ENCODE measurements around the gene YIF1A.

Gene YIF1A

DNA sequence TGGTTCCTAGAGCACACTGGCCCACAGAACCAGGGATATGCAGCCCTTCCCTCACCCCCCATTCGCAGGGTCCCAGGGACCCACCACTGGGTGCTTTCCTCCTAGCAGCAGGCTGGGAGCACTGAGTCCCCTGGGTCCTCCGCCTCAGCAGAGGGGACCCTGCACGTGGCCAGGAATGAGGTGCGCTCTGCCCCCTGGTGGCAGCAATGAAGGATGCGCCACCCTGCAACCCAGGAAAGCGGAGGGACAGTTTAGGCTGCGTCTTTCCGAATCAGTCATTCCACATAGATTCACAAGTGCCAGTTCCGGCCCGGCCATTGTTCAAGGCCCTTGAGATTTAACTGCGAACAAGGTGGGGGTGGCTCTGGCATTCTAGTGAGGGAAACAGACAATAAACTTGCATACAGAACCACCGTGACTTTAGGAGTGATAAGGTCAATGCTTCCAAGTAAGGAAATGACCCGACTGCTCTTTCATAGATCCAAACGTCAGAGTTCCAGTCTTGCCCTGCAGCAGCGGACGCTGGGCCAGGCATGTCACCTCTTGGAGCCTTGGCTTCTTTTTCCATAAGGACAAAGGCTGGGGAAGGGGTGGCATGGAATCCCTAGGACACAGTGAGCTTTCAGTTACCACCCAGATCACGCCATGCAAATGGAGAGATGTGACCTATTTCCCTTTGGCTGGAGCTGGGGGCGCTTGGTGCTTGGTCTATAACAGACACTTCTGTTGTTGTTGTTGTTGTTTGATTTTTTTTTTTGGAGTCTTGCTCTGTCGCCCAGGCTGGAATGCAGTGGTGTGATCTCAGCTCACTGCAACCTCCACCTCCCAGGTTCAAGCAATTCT, 39.6 kb upstream of the YIF1A start:
- DNase-seq (ENCODE audit: low read depth), result peak; percentile 71
- TF ChIP-seq, protein P1, sequence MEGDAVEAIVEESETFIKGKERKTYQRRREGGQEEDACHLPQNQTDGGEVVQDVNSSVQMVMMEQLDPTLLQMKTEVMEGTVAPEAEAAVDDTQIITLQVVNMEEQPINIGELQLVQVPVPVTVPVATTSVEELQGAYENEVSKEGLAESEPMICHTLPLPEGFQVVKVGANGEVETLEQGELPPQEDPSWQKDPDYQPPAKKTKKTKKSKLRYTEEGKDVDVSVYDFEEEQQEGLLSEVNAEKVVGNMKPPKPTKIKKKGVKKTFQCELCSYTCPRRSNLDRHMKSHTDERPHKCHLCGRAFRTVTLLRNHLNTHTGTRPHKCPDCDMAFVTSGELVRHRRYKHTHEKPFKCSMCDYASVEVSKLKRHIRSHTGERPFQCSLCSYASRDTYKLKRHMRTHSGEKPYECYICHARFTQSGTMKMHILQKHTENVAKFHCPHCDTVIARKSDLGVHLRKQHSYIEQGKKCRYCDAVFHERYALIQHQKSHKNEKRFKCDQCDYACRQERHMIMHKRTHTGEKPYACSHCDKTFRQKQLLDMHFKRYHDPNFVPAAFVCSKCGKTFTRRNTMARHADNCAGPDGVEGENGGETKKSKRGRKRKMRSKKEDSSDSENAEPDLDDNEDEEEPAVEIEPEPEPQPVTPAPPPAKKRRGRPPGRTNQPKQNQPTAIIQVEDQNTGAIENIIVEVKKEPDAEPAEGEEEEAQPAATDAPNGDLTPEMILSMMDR (conservative IDR thresholded peaks at IDR 0.05; ENCODE audit: control insufficient read depth, insufficient read depth, low read depth, low read length), result peak; percentile 84
- H3K4me3 ChIP-seq (ENCODE audit: control insufficient read depth, low read depth, low read length), result no peak overlapping the region

DNA sequence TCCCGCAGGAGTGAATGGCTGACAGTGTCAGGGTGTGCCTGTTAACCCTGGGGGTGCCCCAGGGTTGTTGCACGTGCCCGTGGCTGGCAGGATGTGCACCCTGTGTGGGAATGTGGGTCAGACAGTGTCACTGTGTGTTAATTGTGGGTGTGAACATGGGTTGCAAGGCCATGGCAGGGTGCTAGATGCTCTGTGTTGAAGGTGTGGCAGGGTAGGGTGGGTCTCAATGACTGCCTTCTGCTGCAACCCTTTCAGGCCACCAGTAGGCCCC, 39.0 kb upstream of the YIF1A start:
- TF ChIP-seq, protein P1 (conservative IDR thresholded peaks at IDR 0.05; ENCODE audit: control insufficient read depth, insufficient read depth, low read depth, low read length), result no peak
- H3K4me3 ChIP-seq (ENCODE audit: control insufficient read depth, low read depth, low read length), result no peak overlapping the region
- DNase-seq (ENCODE audit: low read depth), result no peak

DNA sequence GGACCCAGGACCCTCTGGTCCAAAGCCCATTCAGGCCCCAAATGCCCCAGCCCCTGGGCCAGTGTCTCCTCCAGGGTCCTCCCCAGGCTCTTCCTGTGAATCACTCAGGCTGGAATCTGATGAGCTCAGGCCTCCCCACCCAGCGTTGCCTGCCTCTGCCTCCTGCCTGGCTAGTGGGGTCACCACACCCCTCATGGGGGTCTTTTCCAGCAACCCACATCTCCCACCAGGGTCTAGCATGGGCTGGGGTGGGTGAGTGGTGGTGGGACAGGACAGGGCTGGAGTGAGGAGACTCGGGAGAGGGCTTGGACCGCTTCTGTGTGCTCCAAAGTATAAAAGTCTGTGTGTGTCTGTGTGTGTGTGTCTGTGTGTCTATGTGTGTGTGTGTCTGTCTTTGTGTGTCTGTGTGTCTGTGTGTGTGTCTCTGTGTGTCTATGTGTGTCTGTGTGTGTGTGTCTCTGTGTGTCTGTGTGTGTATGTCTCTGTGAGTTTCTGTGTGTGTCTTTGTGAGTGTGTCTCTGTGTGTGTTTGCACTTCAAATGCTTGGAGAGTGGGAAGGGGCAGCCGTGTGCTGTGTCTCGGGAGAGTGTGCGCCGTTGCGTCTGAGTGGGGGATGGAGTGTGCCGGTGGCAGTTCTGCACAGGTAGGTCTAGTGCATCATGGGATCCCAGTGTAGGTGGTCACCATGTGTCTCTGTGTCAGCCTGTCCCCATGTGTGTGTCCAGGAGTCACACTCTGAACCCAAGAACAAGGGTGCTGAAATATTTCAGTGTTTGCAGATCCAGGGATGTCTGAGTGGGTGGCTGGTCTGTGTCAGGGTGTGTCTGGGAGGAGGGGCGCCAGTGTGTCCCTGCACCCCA, 38.5 kb upstream of the YIF1A start:
- TF ChIP-seq, protein P1 (conservative IDR thresholded peaks at IDR 0.05; ENCODE audit: control insufficient read depth, insufficient read depth, low read depth, low read length), result peak; percentile 9
- H3K4me3 ChIP-seq (ENCODE audit: control insufficient read depth, low read depth, low read length), result no peak overlapping the region
- DNase-seq (ENCODE audit: low read depth), result peak; percentile 67

DNA sequence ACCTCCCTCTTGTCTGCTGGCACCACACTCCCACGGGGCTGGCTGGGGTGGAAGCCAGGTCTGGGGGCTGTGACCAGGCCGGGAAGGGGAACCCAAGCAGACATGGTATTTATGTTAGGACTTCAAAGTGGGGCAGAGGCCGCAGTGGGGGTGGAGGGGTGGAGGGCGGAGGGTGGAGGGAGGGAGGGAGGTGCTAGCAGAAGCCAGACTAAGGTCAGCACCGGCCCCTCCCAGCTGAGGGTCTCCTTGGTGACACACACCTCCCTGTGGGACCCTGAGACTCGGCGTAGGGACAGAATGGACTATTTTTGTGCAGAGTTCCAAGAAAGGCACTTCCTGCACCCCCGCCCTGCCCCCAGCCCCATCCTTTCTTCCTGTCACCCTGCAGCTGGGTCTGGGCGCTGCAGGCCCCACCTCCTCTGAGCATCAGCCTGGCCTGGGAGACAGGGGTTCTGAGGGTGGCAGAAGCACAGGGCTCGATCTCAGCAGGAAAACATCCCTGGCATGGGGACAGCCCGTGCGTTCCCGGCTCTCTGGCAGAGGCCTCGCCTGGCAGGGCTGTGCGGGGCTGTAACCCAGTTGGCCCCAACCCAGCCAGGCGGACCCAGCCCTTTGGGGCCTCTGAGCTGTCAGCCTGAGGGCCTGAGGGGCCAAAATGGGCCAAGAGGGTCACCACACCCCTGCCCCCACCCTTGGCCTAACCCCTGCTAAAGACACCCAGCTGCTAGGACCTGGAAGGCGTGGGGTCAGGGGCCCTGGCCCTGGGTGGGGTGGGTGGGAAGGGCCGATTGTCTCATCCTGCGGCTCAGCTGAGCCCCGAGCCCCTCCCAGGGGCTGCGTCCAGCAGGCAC, 37.5 kb upstream of the YIF1A start:
- peak; percentile 59 for DNase-seq (ENCODE audit: low read depth)
- no peak overlapping the region for H3K4me3 ChIP-seq (ENCODE audit: control insufficient read depth, low read depth, low read length)
- TF ChIP-seq, protein P1 (conservative IDR thresholded peaks at IDR 0.05; ENCODE audit: control insufficient read depth, insufficient read depth, low read depth, low read length), result no peak

DNA sequence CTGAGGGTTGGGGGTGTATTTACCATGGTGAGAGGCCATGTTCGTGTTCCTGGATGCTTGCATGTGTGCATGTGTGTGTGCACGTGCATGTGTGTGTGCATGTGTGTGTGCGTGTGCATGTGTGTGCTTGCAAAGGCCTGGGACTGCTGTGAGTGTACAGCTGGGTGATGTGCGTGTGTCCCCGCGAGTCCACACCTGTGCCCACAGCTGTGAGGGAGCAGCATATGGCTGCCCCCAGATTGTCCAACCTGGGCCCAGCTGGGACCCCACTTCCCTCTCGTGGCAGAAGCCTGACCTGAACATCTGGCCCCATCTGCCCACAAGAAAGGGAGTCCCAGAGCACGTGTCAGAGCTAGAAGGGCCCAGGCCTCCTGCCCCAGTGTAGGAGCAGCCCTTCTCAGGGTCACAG, 36.3 kb upstream of the YIF1A start:
- no peak for DNase-seq (ENCODE audit: low read depth)
- no peak overlapping the region for H3K4me3 ChIP-seq (ENCODE audit: control insufficient read depth, low read depth, low read length)
- TF ChIP-seq, protein P1 (conservative IDR thresholded peaks at IDR 0.05; ENCODE audit: control insufficient read depth, insufficient read depth, low read depth, low read length), result no peak

DNA sequence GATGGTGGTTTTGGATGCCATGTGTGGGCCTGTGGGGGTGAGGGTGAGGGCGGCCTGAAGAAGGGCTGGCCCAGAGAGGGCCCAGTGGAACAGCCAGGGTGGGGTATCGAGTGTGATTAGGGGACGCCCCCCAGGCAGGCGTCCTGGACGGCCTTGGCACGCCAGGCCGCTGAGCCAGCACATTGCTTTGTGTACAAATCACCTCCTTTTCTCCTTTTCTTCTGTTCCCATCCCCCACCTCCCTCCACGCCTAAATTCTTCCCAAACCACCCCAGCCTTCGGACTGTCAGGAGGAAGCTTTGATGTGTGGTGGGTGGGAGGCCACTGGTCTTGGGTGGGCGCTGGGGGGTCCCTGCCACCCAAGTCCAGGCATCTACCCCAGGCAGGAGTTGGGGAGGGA, 35.7 kb upstream of the YIF1A start:
- no peak overlapping the region for H3K4me3 ChIP-seq (ENCODE audit: control insufficient read depth, low read depth, low read length)
- TF ChIP-seq, protein P1 (conservative IDR thresholded peaks at IDR 0.05; ENCODE audit: control insufficient read depth, insufficient read depth, low read depth, low read length), result no peak
- no peak for DNase-seq (ENCODE audit: low read depth)
